Measurements from ENCODE around the gene ZNF618. TPM values are rescaled to one million over a fixed set of nuclear protein-coding genes. Genes with fewer than 3 reads are reported as not detected.

Gene ZNF618
- total and polyA plus RNA-seq, 5 experiments from 2014 or later: 0.47 to 1.1 (median 0.69) TPM

DNA sequence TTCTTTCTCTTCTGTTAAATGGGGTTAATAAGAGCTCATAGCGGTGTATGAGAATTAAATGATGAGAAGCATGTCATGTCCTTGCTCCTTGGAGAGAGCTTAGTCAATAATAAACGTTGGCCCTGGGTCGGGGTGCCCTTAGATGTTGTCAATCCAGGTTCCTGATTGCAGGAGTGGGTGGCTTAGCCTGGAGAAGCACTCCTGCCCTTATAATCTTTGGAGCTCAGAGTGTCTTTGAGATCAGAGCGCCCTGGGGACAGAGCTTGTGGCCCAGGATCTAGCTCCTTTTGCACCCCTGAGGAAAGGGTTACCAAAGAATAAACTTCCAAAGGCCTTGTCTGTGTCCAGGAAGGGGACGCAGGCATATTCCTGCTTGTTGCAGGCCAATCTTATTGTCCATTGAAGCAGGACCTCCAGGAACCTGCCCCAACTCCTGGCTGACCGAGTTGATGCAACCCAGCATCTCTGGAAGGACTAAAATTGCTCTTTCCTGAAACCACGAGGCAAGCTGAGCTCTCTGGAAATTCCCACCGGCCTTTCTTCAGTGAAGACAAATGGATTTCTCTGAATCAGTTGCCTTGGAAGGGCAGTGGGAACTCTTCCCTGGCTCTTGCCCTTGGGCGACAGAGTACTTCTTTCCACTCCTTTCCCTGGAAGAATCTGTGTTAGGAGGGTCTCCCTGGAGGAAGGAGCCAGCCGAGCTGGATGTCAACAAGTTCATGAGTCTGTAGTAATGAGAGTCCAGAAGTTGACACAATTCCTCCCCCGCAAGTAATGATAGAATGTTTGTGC, 208.4 kb downstream of the ZNF618 start:
- no peak overlapping the region for H3K27ac Mint-ChIP-seq
- peaks cover 0 to 4% (median 0%) of the 10 kb centered on the region in 5 donors for H3K27me3 Mint-ChIP-seq
- H3K9me3 Mint-ChIP-seq: no peaks in the 10 kb centered on the region
- no peak for ATAC-seq
- no peak for DNase-seq
- no peak overlapping the region for H3K4me3 Mint-ChIP-seq
- POLR2A ChIA-PET: interaction anchor here (0.6 kb wide), 1 partner anchor 76 kb away, joined by 3 read pairs; no protein-coding TSS in a partner anchor
- H3K4me1 Mint-ChIP-seq: peaks cover 0 to 3% (median 0%) of the 10 kb centered on the region in 4 donors
- H3K36me3 Mint-ChIP-seq: no peaks in the 10 kb centered on the region

DNA sequence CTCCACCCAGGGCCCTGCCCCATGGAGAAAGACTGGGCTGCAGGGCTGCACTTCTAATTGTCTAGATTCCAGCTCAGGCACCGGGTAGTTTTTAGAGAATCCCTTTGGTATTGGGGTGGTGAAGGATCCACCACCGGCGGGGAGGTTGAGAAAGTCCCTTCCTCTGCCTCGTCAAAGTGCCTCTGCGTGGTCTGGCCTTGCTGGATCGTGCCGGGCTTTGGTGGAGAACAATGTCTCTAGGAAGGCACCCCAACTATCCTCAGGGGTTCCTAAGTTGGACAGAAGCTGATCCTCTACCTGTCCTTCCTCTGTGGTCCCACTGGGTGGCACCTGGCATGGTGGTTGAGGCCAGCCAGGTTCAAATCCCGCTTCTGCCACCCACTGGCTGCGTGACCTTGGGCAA, 209.3 kb downstream of the ZNF618 start:
- DNase-seq (no peak), ATAC-seq (no peak)
- Mint-ChIP-seq H3K4me3 (no peak overlapping the region), H3K27ac (no peak overlapping the region), H3K36me3 (no peaks in the 10 kb centered on the region), H3K4me1 (peaks cover 0 to 3% (median 0%) of the 10 kb centered on the region in 4 donors), H3K27me3 (peaks cover 0 to 4% (median 3%) of the 10 kb centered on the region in 5 donors), H3K9me3 (no peaks in the 10 kb centered on the region)
- POLR2A ChIA-PET: interaction anchor here (0.6 kb wide), 1 partner anchor 75 kb away, joined by 3 read pairs; no protein-coding TSS in a partner anchor

DNA sequence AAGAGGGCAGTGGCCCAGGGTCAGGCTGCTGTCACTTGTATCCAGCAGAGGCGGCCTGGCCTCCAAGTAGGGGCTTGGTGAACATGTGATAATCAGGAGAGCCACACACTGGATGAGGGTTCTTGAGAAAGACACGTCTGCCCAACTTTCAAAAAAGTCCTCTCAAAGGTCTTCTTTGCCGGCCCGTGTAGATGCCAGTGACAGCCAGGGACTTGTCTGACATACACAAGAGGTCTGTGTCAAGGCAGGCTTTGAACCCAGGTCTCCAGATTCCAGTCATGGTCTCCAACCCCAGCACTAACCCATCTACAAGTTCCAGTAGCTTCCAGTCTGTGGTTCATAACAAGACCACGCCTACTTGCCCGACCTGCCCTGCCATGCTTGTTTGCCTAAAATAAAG, 209.9 kb downstream of the ZNF618 start:
- Mint-ChIP-seq H3K27me3 (peaks cover 0 to 9% (median 3%) of the 10 kb centered on the region in 5 donors), H3K27ac (no peak overlapping the region), H3K9me3 (no peaks in the 10 kb centered on the region), H3K36me3 (peaks cover 0 to 3% (median 0%) of the 10 kb centered on the region in 3 donors), H3K4me3 (no peak overlapping the region), H3K4me1 (peaks cover 0 to 3% (median 0%) of the 10 kb centered on the region in 4 donors)
- DNase-seq (no peak), ATAC-seq (no peak)
- POLR2A ChIA-PET: no interaction called here

DNA sequence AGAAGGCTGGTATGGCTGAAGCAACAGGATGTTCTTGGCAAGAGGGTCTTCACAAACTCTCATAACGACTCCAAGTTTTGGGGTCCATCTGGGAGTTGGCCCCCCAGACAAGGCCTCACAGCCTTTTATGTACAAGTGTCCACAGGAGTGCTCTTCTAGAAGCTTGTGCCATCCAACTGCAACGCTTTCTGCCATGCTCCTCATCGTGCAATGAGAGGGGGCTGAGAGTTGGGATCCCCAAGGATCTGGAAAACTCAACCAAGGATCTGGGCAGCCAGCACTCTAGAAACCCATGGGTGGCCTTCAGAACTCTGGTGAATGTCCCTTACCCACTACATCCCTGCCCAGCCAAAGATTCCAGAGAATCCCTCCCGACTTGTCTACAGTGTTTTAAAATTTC, 210.5 kb downstream of the ZNF618 start:
- Mint-ChIP-seq H3K27ac (no peak overlapping the region), H3K4me3 (no peak overlapping the region), H3K4me1 (peaks cover 0 to 3% (median 0%) of the 10 kb centered on the region in 4 donors), H3K36me3 (peaks cover 0 to 3% (median 0%) of the 10 kb centered on the region in 3 donors), H3K9me3 (no peaks in the 10 kb centered on the region), H3K27me3 (peaks cover 0 to 9% (median 2%) of the 10 kb centered on the region in 5 donors)
- no peak for DNase-seq
- POLR2A ChIA-PET: no interaction called here
- ATAC-seq: no peak

DNA sequence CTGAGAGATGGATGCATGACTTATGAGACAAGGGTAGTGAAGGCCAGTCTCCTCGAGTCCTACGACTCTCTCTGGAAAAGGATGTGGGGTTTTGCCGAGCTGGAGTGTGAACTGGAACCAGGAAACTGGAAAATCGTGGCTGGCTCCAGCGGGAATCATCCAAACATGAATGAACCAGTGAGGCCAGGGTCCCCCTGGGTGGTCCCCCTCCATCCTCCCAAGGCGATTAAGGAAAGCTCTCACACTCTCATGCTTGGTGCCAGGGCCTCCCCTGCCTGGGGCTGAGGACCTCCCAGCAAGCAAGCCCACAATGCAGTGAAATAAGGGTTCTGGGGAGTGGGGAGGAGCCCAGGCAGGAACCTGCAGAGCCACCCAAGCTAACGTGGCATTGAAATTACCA, 211.6 kb downstream of the ZNF618 start:
- H3K4me3 Mint-ChIP-seq: no peak overlapping the region
- H3K36me3 Mint-ChIP-seq: peaks cover 0 to 3% (median 0%) of the 10 kb centered on the region in 3 donors
- H3K4me1 Mint-ChIP-seq: no peaks in the 10 kb centered on the region
- ATAC-seq: no peak
- H3K9me3 Mint-ChIP-seq: peaks cover 0 to 1% (median 0%) of the 10 kb centered on the region in 9 donors
- no peak for DNase-seq
- H3K27ac Mint-ChIP-seq: no peak overlapping the region
- POLR2A ChIA-PET: no interaction called here
- H3K27me3 Mint-ChIP-seq: peaks cover 0 to 14% (median 5%) of the 10 kb centered on the region in 5 donors

DNA sequence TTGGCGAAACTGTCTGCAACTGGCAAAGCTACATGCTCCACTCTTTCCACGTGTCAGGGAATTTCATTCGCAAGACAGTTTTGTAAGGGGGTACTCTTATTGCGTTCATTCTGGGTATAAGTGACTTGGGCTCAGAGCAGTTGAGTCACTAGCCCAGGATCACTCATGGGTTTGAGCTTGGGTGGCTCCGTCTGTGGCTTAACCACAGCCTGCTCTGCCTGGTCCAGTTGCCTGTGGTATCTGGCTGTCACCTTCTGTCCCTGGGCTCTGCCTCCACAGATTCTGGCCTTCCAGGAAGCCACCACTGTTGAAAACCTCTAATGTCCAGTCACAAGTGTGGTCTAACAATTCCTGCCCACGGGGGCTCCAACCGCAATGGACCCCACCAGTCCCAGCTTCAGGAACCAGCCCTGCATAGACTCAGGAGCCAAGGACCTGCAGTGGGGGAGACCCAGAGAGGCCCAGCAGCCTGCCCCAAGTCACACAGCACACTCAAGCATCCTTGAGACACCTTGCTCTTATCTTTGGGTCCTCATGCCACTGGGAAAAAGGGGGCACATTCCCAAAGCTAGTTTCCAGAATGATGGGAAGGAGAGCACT, 212.6 kb downstream of the ZNF618 start:
- Mint-ChIP-seq H3K4me3 (no peak overlapping the region), H3K27ac (no peak overlapping the region), H3K27me3 (peaks cover 0 to 24% (median 12%) of the 10 kb centered on the region in 5 donors), H3K4me1 (no peaks in the 10 kb centered on the region), H3K36me3 (peaks cover 0 to 3% (median 0%) of the 10 kb centered on the region in 3 donors), H3K9me3 (peaks cover 0 to 2% (median 0%) of the 10 kb centered on the region in 9 donors)
- POLR2A ChIA-PET: no interaction called here
- ATAC-seq: no peak
- peak in 1 of 10 donors; percentile 18 for DNase-seq

DNA sequence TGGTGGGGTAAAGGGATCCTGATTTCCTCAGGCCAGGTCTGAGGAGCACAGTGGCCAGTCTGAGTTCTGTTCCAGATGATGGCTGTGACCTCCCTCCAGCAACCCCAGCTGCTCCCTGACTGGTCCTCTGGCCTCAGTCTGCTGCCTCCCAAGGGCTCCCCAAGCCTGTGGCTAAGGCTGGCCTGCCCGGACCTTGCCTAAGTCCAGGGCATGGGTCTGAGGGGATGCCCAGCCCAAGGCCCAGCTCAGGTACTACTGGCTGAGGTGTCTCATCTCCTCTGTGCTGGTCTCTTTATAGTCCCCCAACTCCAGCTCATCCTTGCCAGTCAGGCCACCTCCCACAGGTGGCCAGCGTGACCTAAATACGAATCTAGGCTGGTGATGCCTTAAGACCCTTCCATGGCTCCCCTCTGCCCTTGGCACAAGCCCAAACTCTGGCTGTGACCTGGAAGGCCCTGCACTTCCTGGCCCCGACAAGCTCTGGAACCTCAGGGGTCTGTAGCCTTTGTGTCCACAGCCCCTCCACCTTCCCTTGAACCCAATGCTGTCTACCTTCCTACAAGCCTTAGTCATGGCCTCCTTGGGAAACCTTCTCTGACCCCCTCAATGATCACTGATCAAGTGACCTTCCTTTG, 213.2 kb downstream of the ZNF618 start:
- Mint-ChIP-seq H3K4me3 (no peak overlapping the region), H3K9me3 (peaks cover 0 to 2% (median 0%) of the 10 kb centered on the region in 9 donors), H3K27ac (no peak overlapping the region), H3K4me1 (no peaks in the 10 kb centered on the region), H3K36me3 (peaks cover 0 to 3% (median 0%) of the 10 kb centered on the region in 3 donors), H3K27me3 (peaks cover 0 to 29% (median 14%) of the 10 kb centered on the region in 5 donors)
- POLR2A ChIA-PET: no interaction called here
- DNase-seq (peak in 1 of 10 donors; percentile 50), ATAC-seq (no peak)

DNA sequence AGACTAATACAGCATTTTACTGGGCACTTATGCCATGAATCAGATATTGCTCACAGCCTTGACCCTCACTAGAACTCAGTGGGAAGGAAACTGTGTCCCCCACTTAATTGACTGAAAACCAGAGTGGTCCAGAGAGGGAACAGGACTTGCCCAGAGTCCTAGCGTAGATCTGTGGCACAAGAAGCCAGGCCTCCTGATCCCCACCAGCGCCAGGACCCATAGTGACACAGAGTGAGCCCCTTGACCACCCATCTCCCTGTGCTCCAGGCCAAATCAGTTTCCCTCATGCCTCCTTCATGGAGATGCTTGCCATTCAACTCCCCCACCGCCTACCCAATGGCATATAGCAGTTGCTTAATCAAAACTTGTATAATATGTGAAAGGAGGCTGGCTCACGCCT, 214.7 kb downstream of the ZNF618 start:
- no peak for ATAC-seq
- DNase-seq: no peak
- Mint-ChIP-seq H3K27me3 (peaks cover 0 to 43% (median 21%) of the 10 kb centered on the region in 5 donors), H3K9me3 (peaks cover 0 to 2% (median 0%) of the 10 kb centered on the region in 9 donors), H3K27ac (peak overlapping the region in 1 of 10 donors; percentile 42), H3K4me3 (no peak overlapping the region), H3K36me3 (peaks cover 0 to 3% (median 0%) of the 10 kb centered on the region in 3 donors), H3K4me1 (no peaks in the 10 kb centered on the region)
- POLR2A ChIA-PET: no interaction called here

DNA sequence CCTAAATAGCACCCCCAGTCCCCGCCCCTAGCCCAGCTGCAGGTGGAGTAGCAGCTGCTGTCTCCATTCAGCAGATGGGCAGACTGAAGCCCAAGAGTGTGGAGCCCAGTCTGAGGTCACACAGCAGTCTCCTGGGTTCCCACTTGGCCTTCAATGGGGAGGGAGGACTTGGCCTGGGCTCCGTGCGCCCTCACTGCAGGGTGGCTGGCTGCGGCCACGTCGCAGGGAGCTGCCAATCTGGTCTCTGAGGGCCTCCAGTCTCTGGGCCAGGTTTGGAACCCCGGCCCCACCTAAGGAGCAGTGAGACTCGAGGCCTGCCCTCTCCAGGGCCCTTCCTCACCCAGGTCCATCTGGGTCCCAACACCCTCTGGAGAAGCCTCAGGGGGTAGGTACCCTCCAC, 215.6 kb downstream of the ZNF618 start:
- ATAC-seq (no peak), DNase-seq (peak in 1 of 10 donors; percentile 61)
- H3K27me3 Mint-ChIP-seq: peaks cover 6 to 52% (median 30%) of the 10 kb centered on the region in 5 donors
- peaks cover 0 to 2% (median 0%) of the 10 kb centered on the region in 9 donors for H3K9me3 Mint-ChIP-seq
- H3K4me3 Mint-ChIP-seq: no peak overlapping the region
- no peak overlapping the region for H3K27ac Mint-ChIP-seq
- H3K4me1 Mint-ChIP-seq: peaks cover under 1 to 4% (median 2%) of the 10 kb centered on the region in 4 donors
- POLR2A ChIA-PET: no interaction called here
- peaks cover 0 to 3% (median 0%) of the 10 kb centered on the region in 3 donors for H3K36me3 Mint-ChIP-seq

DNA sequence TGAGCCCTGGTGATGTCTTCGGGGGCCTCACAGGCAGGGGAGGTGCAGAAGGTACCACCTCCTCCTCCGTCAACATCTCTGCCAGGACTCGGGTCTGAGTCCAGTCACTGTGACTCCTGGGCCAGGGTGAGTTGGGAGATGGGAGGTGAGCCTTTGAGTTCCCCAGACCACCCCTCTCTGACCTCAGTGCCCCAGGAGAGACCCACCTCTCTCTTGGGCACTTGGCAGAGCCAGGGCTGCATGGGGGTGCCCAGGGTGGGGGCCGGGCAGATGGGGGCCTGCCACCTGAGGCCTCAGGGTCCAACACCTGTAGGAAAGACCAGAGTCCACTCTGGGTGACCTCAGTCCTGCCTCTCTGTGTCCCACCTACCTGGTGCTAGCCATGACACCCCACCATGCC, 216.2 kb downstream of the ZNF618 start:
- peaks cover 0 to 2% (median 0%) of the 10 kb centered on the region in 9 donors for H3K9me3 Mint-ChIP-seq
- H3K27me3 Mint-ChIP-seq: peaks cover 8 to 59% (median 36%) of the 10 kb centered on the region in 5 donors
- no peak overlapping the region for H3K4me3 Mint-ChIP-seq
- H3K4me1 Mint-ChIP-seq: peaks cover 3 to 9% (median 5%) of the 10 kb centered on the region in 4 donors
- no peak overlapping the region for H3K27ac Mint-ChIP-seq
- DNase-seq (peak in 1 of 10 donors; percentile 56), ATAC-seq (no peak)
- H3K36me3 Mint-ChIP-seq: peaks cover 0 to 3% (median 0%) of the 10 kb centered on the region in 3 donors
- POLR2A ChIA-PET: no interaction called here

DNA sequence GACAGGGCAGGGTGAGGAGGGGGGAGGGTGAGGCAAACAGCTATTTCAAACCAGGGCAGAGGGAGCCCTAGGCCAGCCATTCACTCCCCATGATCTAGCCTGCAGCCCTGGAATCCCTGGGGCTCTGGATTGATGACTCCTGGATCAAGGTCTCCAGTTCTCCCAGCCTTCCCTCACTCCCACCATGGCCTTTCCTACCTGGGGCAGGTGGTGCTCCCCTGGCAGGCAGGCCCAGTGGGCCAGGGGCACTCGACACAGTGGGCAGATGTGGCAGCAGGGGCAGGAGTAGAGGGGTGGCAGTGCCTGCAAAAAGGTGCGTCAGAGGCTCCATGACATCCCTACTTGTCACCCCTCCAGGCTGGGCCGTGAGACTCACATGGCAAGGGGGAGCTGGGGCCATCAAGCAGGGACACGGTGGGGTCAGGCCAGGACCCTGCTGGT, 216.9 kb downstream of the ZNF618 start:
- peak overlapping the region in 1 of 10 donors; percentile 53 for H3K27ac Mint-ChIP-seq
- peak in 1 of 10 donors; percentile 62 for DNase-seq
- H3K9me3 Mint-ChIP-seq: peaks cover 0 to 2% (median 0%) of the 10 kb centered on the region in 9 donors
- peaks cover 0 to 3% (median 0%) of the 10 kb centered on the region in 3 donors for H3K36me3 Mint-ChIP-seq
- no peak overlapping the region for H3K4me3 Mint-ChIP-seq
- POLR2A ChIA-PET: no interaction called here
- H3K27me3 Mint-ChIP-seq: peaks cover 13 to 64% (median 40%) of the 10 kb centered on the region in 5 donors
- H3K4me1 Mint-ChIP-seq: peaks cover 6 to 13% (median 10%) of the 10 kb centered on the region in 4 donors
- ATAC-seq: no peak

DNA sequence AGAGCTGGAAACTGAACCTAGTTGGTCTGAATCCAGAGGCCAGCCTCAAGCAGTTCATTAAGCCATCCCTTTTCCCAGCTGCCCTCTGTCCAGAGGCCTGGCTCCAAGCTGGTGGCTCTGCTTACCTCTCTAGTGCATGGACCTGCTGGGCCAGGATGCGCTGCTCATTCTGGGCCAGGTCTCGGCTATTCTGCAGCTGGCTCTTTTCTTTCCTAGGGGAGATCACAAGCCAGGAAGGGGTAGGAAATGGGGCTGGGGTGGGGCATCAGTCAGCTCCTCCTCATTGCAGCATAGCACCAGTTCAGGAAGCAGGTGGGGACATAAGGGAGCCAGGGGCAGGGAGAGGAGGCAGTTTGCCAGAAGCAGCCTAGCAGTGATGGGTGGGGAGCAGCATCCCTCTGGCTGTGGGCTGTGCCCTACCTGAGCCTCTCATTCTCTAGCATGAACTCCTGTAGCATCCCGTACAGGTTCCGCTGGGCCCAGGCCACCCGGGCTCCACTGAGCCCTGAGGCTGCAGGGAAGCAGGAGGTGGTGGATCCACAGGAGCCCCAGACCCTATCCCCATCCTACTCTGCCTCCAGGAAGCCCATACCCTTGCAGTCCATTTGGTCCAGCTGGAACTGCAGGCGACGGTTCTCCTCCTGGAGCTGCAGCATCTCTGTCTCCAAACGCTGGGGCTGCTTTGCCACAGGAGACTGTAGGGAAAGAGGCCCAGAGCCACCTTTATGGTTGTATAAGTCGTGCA, 217.8 kb downstream of the ZNF618 start:
- Mint-ChIP-seq H3K36me3 (peaks cover 0 to 3% (median 0%) of the 10 kb centered on the region in 3 donors), H3K4me3 (no peak overlapping the region), H3K27me3 (peaks cover 13 to 65% (median 41%) of the 10 kb centered on the region in 5 donors), H3K4me1 (peaks cover 6 to 13% (median 10%) of the 10 kb centered on the region in 4 donors), H3K9me3 (peaks cover 0 to 2% (median 0%) of the 10 kb centered on the region in 9 donors), H3K27ac (no peak overlapping the region)
- ATAC-seq: no peak
- DNase-seq: peak in 1 of 10 donors; percentile 49
- POLR2A ChIA-PET: no interaction called here

Measured in naive thymus-derived CD8-positive, alpha-beta T cell (primary cell).